K562 (cell line): ENCODE results near the gene FKRP. TPM values are rescaled to one million over a fixed set of nuclear protein-coding genes. Genes with fewer than 3 reads are reported as not detected.

Source experiments
- ATAC-seq: fragments of 200-7000 bp; cut with Tn5 transposase; 3 replicates; pipeline ENCODE4 v1.9.1; 2020; ENCODE audit warnings: moderate library complexity
- BruUV-seq: library from RNA; stranded (reverse); fragments of 400-500 nt; replicated peaks from 2 replicates; lab custom pipeline; 2021; lab: Mats Ljungman, UMichigan
- CTCF ChIA-PET: fragments of 300-600 bp; formaldehyde crosslinking; extraction: SDS; loops from one replicate; lab custom pipeline; 2021; ENCODE audit warnings: low intra/inter-chr PET ratio; lab: Yijun Ruan, JAX
- POLR2A ChIA-PET: fragments of 300-600, 350-650 bp; sonication (Branson Sonifier 250); formaldehyde crosslinking; extraction: SDS; loops from one replicate; lab custom pipeline; 2021; ENCODE audit warnings: antibody characterized with exemption, inconsistent platforms; lab: Yijun Ruan, JAX
- DNase-seq, 4 experiments: peaks; one replicate each; pipeline versions ENCODE4 v3.0.0 to v3.0.0-alpha.2; 2011 to 2018; ENCODE audit warnings: low spot score in 3 of 4, mixed read lengths in 3 of 4; ENCODE audit errors: extremely low read depth in 1 of 4
- FAIRE-seq: peaks from 2 replicates; lab custom pipeline; 2011; peaks lifted over from hg19 to GRCh38; lab: Jason Lieb, UNC
- H2AFZ ChIP-seq: 2 replicates; pipeline ENCODE4 v1.6.0; 2011; ENCODE audit warnings: low read depth, low read length, control low read depth, inconsistent platforms
- H3K27ac ChIP-seq: fragments of 200-600 bp; 3 replicates; pipeline ENCODE4 v1.8.0; 2011; ENCODE audit warnings: low read depth, mild to moderate bottlenecking, control low read depth, inconsistent platforms, low read length, moderate library complexity, mixed read lengths; ENCODE audit errors: extremely low read depth
- H3K27me3 ChIP-seq, 2 experiments: fragments of 300-600 bp in 1 of 2; 2 replicates in 1 of 2; 3 replicates in 1 of 2; pipeline versions ENCODE4 v1.6.0 to v1.8.0; 2011; ENCODE audit warnings: inconsistent platforms in 2 of 2, low read length in 2 of 2, mild to moderate bottlenecking in 1 of 2, mixed read lengths in 1 of 2, moderate library complexity in 1 of 2; ENCODE audit not compliant: control insufficient read depth in 2 of 2, insufficient read depth in 2 of 2
- H3K36me3 ChIP-seq: fragments of 300-600 bp; 3 replicates; pipeline ENCODE4 v1.8.0; 2011; ENCODE audit warnings: mild to moderate bottlenecking, low read length, inconsistent platforms; ENCODE audit not compliant: control insufficient read depth, insufficient read depth
- H3K4me1 ChIP-seq, 2 experiments: fragments of 200-600 bp in 1 of 2; replicated peaks in 1 of 2; 2 replicates in 1 of 2; 3 replicates in 1 of 2; pipeline versions ENCODE4 v1.5.1 to v1.8.0; 2011; ENCODE audit warnings: inconsistent platforms in 2 of 2, low read length in 2 of 2, mild to moderate bottlenecking in 1 of 2, mixed read lengths in 1 of 2, moderate library complexity in 1 of 2; ENCODE audit not compliant: control insufficient read depth in 2 of 2, insufficient read depth in 2 of 2
- H3K4me2 ChIP-seq: 2 replicates; pipeline ENCODE4 v1.6.1; 2011; ENCODE audit warnings: low read length, control low read depth, inconsistent platforms, mixed read lengths; ENCODE audit not compliant: insufficient read depth
- H3K4me3 ChIP-seq: fragments of 200-600 bp; sonication (generic), shearing (Covaris generic); 2 replicates; pipeline ENCODE4 v1.5.1; 2016; ENCODE audit warnings: control low read depth, inconsistent platforms
- H3K79me2 ChIP-seq: fragments of 200-600 bp; 3 replicates; pipeline ENCODE4 v1.8.0; 2011; ENCODE audit warnings: low read length, inconsistent platforms; ENCODE audit not compliant: control insufficient read depth, insufficient read depth
- H3K9ac ChIP-seq, 2 experiments: 2 replicates each; pipeline versions ENCODE4 v1.6.0 to v1.6.1; 2011; ENCODE audit warnings: low read depth in 2 of 2, low read length in 2 of 2, control low read depth in 1 of 2, inconsistent platforms in 1 of 2, mild to moderate bottlenecking in 1 of 2, mixed read lengths in 1 of 2; ENCODE audit not compliant: insufficient read depth in 1 of 2
- H3K9me1 ChIP-seq: one replicate; pipeline ENCODE4 v1.6.0; 2011; ENCODE audit warnings: inconsistent platforms, mild to moderate bottlenecking, low read length, moderate library complexity; ENCODE audit not compliant: control insufficient read depth, insufficient read depth
- H3K9me3 ChIP-seq: replicated peaks from 2 replicates; pipeline ENCODE4 v1.5.1; 2011; ENCODE audit warnings: low read depth, low read length, inconsistent platforms; ENCODE audit not compliant: control insufficient read depth, insufficient read depth
- H4K20me1 ChIP-seq: replicated peaks from 2 replicates; pipeline ENCODE4 v1.6.1; 2011; ENCODE audit warnings: low read length, inconsistent platforms, mixed read lengths; ENCODE audit not compliant: control insufficient read depth, insufficient read depth
- BCOR ChIP-seq: fragments of 450-650 bp; IDR thresholded peaks from 2 replicates; pipeline ENCODE4 v1.6.1; 2016
- BHLHE40 ChIP-seq: IDR thresholded peaks from 2 replicates; pipeline ENCODE4 v1.6.1; 2011; ENCODE audit warnings: low read length, improper control_type of control experiment
- RBBP5 ChIP-seq: fragments of 200-600 bp; sonication (generic); IDR thresholded peaks from 2 replicates; pipeline ENCODE4 v1.6.1; 2012; ENCODE audit warnings: borderline replicate concordance, mild to moderate bottlenecking, low read length, control low read depth, inconsistent platforms; ENCODE audit not compliant: insufficient read depth, poor library complexity, severe bottlenecking
- SMAD4 ChIP-seq: fragments of 250-450 bp; sonication (Bioruptor Pico); conservative IDR thresholded peaks from 2 replicates; pipeline ENCODE4 v1.8.0; 2021; ENCODE audit warnings: inconsistent platforms, mild to moderate bottlenecking, moderate library complexity
- TEAD4 ChIP-seq, 2 experiments: sonication (generic) in 1 of 2; formaldehyde crosslinking in 1 of 2; IDR thresholded peaks; 2 replicates each; pipeline versions ENCODE4 v1.6.1 to v1.8.0; 2012 to 2022; ENCODE audit warnings: borderline replicate concordance in 1 of 2, inconsistent platforms in 1 of 2, low read length in 1 of 2, mild to moderate bottlenecking in 1 of 2, missing genetic modification reagents in 1 of 2
- ZKSCAN8 ChIP-seq: fragments of 200-800 bp; sonication (Bioruptor generic); IDR thresholded peaks from 2 replicates; pipeline ENCODE4 v1.6.1; 2016; ENCODE audit warnings: missing genetic modification characterization, missing compliant biosample characterization
- WGBS: fragments of 100-300 bp; shearing (Covaris generic); methylation state at CpG from one replicate; pipeline ENCODE4 v1.1.6; 2016; ENCODE audit warnings: low coverage, mixed read lengths; ENCODE audit not compliant: insufficient coverage; ENCODE audit errors: missing lambda C conversion rate; 5-methylcytosine and 5-hydroxymethylcytosine counted together
- in situ Hi-C: fragments of 300-500 bp; cut with MboI; formaldehyde crosslinking; loops from 4 replicates; pipeline ENCODE4 v1.15.0; 2018; ENCODE audit warnings: inconsistent platforms, mixed read lengths
- intact Hi-C: fragments of 100-400 bp; cut with micrococcal nuclease; formaldehyde crosslinking; loops from 2 replicates; pipeline ENCODE4 v1.14.2; 2022
- polyA plus RNA-seq, 8 experiments: library from polyadenylated mRNA; depleted of rRNA in 4 of 8; stranded (reverse) in 5 of 8; unstranded in 3 of 8; fragments of >200 nt; fragmentation: Nextera tagmentation in 2 of 8; fragmentation: Illumina TruSeq in 1 of 8; extraction: Ambion mirVana in 2 of 8; extraction: Trizol in 1 of 8; gene quantifications; 2 replicates each; pipeline versions ENCODE4 v1.2.1 to v1.2.3, GENCODE V29; 2011 to 2014; ENCODE audit warnings: inconsistent platforms in 1 of 8, missing spikeins in 1 of 8
- total RNA-seq, 7 experiments: library from RNA; depleted of rRNA in 6 of 7; stranded (reverse); fragments of >200 nt in 6 of 7; fragmentation: Illumina TruSeq in 2 of 7; extraction: Trizol in 2 of 7; gene quantifications; 2 replicates each; pipeline versions ENCODE4 v1.2.1 to v1.2.3, GENCODE V29; 2011 to 2021; ENCODE audit warnings: low replicate concordance in 1 of 7
- TF ChIP-seq, protein P1 (sequence below): IDR thresholded peaks from 2 replicates; pipeline ENCODE4 v1.6.1; 2014; ENCODE audit warnings: antibody characterized with exemption
- TF ChIP-seq, protein P2 (sequence below): fragments of 450-650 bp; IDR thresholded peaks from 2 replicates; pipeline ENCODE4 v1.6.1; 2016; ENCODE audit warnings: mild to moderate bottlenecking, moderate library complexity

The FKRP gene
- total and polyA plus RNA-seq, 9 of the 15 experiments (the other 6 are each of a cell fraction or from before 2014, with no cell fraction given): 0.68 to 16.1 (median 6.5) TPM

DNA sequence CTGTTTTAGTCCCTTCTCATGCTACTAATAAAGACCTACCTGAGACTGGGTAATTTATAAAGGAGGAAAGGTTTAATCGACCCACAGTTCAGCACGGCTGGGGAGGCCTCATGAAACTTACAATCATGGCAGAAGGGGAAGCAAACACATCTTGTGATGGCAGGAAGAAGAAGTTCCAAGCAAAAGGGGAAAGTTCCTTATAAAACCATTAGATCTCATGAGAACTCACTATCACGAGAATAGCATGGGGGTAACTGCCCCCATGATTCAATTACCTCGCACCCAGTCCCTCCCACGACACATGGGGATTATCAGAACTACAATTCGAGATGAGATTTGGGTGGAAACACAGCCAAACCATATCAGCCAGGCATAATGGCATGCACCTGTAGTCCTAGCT is 13.3 kb downstream of the FKRP start:
- H3K4me3 ChIP-seq: no peak overlapping the region
- no peaks in the 10 kb centered on the region for H3K79me2 ChIP-seq
- H3K4me2 ChIP-seq: no peak overlapping the region
- in situ Hi-C loops (loop anchor here (10.0 kb wide), 1 partner anchor 236 kb away; no protein-coding TSS in a partner anchor), intact Hi-C loops (loop anchor here (5.0 kb wide), 1 partner anchor 68 kb away; no protein-coding TSS in a partner anchor)
- H3K9ac ChIP-seq: no peak overlapping the region
- H2AFZ ChIP-seq: no peak overlapping the region
- no peaks in the 10 kb centered on the region for H4K20me1 ChIP-seq
- H3K27me3 ChIP-seq: no peaks in the 10 kb centered on the region
- H3K4me1 ChIP-seq: peaks cover 2 to 13% of the 10 kb centered on the region in 2 experiments; a peak in 4 of 5 replicates
- no peaks in the 10 kb centered on the region for H3K9me1 ChIP-seq
- FAIRE-seq (no peak), ATAC-seq (no peak), DNase-seq (no peak)
- no peaks in the 10 kb centered on the region for H3K9me3 ChIP-seq
- 47% methylated on average over 5 of the region's 6 CpGs for WGBS
- POLR2A ChIA-PET: interaction anchor here (0.5 to 3.0 kb wide), 3 partner anchors 8 to 262 kb away, joined by 3 to 11 read pairs (median 4); no protein-coding TSS in a partner anchor
- CTCF ChIA-PET: interaction anchor here (0.6 to 1.5 kb wide), 2 partner anchors 82 to 370 kb away, joined by 3 to 4 read pairs; no protein-coding TSS in a partner anchor
- no TSS peak for BruUV-seq
- H3K36me3 ChIP-seq: peaks cover 9% of the 10 kb centered on the region; the same call in 2 of the 3 replicates
- H3K27ac ChIP-seq: no peak overlapping the region
- TF ChIP-seq ZKSCAN8 (no peak), BCOR (no peak), TEAD4 (IDR thresholded peaks at IDR 0.05; ENCODE audit: low read length) (no peak), TEAD4 (CRISPR knock-in tag; IDR thresholded peaks at IDR 0.05; ENCODE audit: borderline replicate concordance) (no peak), RBBP5 (no peak), SMAD4 (no peak), BHLHE40 (no peak)
- TF ChIP-seq, protein P1, sequence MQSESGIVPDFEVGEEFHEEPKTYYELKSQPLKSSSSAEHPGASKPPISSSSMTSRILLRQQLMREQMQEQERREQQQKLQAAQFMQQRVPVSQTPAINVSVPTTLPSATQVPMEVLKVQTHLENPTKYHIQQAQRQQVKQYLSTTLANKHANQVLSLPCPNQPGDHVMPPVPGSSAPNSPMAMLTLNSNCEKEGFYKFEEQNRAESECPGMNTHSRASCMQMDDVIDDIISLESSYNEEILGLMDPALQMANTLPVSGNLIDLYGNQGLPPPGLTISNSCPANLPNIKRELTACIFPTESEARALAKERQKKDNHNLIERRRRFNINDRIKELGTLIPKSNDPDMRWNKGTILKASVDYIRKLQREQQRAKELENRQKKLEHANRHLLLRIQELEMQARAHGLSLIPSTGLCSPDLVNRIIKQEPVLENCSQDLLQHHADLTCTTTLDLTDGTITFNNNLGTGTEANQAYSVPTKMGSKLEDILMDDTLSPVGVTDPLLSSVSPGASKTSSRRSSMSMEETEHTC: no peak
- TF ChIP-seq, protein P2, sequence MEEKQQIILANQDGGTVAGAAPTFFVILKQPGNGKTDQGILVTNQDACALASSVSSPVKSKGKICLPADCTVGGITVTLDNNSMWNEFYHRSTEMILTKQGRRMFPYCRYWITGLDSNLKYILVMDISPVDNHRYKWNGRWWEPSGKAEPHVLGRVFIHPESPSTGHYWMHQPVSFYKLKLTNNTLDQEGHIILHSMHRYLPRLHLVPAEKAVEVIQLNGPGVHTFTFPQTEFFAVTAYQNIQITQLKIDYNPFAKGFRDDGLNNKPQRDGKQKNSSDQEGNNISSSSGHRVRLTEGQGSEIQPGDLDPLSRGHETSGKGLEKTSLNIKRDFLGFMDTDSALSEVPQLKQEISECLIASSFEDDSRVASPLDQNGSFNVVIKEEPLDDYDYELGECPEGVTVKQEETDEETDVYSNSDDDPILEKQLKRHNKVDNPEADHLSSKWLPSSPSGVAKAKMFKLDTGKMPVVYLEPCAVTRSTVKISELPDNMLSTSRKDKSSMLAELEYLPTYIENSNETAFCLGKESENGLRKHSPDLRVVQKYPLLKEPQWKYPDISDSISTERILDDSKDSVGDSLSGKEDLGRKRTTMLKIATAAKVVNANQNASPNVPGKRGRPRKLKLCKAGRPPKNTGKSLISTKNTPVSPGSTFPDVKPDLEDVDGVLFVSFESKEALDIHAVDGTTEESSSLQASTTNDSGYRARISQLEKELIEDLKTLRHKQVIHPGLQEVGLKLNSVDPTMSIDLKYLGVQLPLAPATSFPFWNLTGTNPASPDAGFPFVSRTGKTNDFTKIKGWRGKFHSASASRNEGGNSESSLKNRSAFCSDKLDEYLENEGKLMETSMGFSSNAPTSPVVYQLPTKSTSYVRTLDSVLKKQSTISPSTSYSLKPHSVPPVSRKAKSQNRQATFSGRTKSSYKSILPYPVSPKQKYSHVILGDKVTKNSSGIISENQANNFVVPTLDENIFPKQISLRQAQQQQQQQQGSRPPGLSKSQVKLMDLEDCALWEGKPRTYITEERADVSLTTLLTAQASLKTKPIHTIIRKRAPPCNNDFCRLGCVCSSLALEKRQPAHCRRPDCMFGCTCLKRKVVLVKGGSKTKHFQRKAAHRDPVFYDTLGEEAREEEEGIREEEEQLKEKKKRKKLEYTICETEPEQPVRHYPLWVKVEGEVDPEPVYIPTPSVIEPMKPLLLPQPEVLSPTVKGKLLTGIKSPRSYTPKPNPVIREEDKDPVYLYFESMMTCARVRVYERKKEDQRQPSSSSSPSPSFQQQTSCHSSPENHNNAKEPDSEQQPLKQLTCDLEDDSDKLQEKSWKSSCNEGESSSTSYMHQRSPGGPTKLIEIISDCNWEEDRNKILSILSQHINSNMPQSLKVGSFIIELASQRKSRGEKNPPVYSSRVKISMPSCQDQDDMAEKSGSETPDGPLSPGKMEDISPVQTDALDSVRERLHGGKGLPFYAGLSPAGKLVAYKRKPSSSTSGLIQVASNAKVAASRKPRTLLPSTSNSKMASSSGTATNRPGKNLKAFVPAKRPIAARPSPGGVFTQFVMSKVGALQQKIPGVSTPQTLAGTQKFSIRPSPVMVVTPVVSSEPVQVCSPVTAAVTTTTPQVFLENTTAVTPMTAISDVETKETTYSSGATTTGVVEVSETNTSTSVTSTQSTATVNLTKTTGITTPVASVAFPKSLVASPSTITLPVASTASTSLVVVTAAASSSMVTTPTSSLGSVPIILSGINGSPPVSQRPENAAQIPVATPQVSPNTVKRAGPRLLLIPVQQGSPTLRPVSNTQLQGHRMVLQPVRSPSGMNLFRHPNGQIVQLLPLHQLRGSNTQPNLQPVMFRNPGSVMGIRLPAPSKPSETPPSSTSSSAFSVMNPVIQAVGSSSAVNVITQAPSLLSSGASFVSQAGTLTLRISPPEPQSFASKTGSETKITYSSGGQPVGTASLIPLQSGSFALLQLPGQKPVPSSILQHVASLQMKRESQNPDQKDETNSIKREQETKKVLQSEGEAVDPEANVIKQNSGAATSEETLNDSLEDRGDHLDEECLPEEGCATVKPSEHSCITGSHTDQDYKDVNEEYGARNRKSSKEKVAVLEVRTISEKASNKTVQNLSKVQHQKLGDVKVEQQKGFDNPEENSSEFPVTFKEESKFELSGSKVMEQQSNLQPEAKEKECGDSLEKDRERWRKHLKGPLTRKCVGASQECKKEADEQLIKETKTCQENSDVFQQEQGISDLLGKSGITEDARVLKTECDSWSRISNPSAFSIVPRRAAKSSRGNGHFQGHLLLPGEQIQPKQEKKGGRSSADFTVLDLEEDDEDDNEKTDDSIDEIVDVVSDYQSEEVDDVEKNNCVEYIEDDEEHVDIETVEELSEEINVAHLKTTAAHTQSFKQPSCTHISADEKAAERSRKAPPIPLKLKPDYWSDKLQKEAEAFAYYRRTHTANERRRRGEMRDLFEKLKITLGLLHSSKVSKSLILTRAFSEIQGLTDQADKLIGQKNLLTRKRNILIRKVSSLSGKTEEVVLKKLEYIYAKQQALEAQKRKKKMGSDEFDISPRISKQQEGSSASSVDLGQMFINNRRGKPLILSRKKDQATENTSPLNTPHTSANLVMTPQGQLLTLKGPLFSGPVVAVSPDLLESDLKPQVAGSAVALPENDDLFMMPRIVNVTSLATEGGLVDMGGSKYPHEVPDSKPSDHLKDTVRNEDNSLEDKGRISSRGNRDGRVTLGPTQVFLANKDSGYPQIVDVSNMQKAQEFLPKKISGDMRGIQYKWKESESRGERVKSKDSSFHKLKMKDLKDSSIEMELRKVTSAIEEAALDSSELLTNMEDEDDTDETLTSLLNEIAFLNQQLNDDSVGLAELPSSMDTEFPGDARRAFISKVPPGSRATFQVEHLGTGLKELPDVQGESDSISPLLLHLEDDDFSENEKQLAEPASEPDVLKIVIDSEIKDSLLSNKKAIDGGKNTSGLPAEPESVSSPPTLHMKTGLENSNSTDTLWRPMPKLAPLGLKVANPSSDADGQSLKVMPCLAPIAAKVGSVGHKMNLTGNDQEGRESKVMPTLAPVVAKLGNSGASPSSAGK: no peak
